Smooth muscle cell of the brain vasculature (primary cell): Measurements from ENCODE around the gene GAS7.

Source experiments
- DNase-seq: peaks from one replicate; pipeline ENCODE4 v3.0.0-alpha.2; 2012; ENCODE audit warnings: low read depth, low spot score

The GAS7 gene

GRCh38 chr17:10135539-10136257 lies 62.7 kb downstream of the GAS7 start:
- no peak for DNase-seq

GRCh38 chr17:10130677-10131076 lies 67.7 kb downstream of the GAS7 start:
- DNase-seq = no peak

- no peak for DNase-seq
Observed at GRCh38 chr17:10130263-10130662, 68.1 kb downstream of the GAS7 start.

GRCh38 chr17:10127819-10128425 lies 70.5 kb downstream of the GAS7 start:
- DNase-seq = no peak

- peak; percentile 75 for DNase-seq
Observed at GRCh38 chr17:10126616-10127501, 71.5 kb downstream of the GAS7 start.

GRCh38 chr17:10126276-10126615 lies 72.2 kb downstream of the GAS7 start:
- DNase-seq = no peak

- DNase-seq = no peak
Observed at GRCh38 chr17:10125531-10126275, 72.7 kb downstream of the GAS7 start.

GRCh38 chr17:10123093-10123492 lies 75.3 kb downstream of the GAS7 start:
- DNase-seq = no peak

GRCh38 chr17:10121971-10122707 lies 76.3 kb downstream of the GAS7 start:
- no peak for DNase-seq

- DNase-seq = no peak
Observed at GRCh38 chr17:10120749-10121148, 77.7 kb downstream of the GAS7 start.

- DNase-seq = no peak
Observed at GRCh38 chr17:10120109-10120485, 78.3 kb downstream of the GAS7 start.

GRCh38 chr17:10119203-10120108 lies 79.0 kb downstream of the GAS7 start:
- DNase-seq = no peak

- DNase-seq = no peak
Observed at GRCh38 chr17:10118788-10119130, 79.6 kb downstream of the GAS7 start.

- DNase-seq = no peak
Observed at GRCh38 chr17:10117581-10118001, 80.8 kb downstream of the GAS7 start.

GRCh38 chr17:10116753-10117420 lies 81.5 kb downstream of the GAS7 start:
- DNase-seq = no peak

- DNase-seq = no peak
Observed at GRCh38 chr17:10116267-10116666, 82.1 kb downstream of the GAS7 start.

GRCh38 chr17:10115536-10115932 lies 82.9 kb downstream of the GAS7 start:
- no peak for DNase-seq

- peak; percentile 93 for DNase-seq
Observed at GRCh38 chr17:10114931-10115535, 83.4 kb downstream of the GAS7 start.

GRCh38 chr17:10112962-10113361 lies 85.4 kb downstream of the GAS7 start:
- no peak for DNase-seq
